Coronary artery (tissue), 2 donors: ENCODE data around the gene GMPS.

Source experiments
- DNase-seq: peaks from one replicate; pipeline ENCODE4 v3.0.0-alpha.2; 2017; ENCODE audit warnings: low spot score
- H3K27ac ChIP-seq, 2 donors: fragments of 200-600 bp; sonication (generic); one replicate each; pipeline ENCODE4 v1.5.1; 2016 to 2019
- H3K4me3 ChIP-seq: fragments of 200-600 bp; sonication (generic); 2 replicates; pipeline ENCODE4 v1.5.1; 2016; ENCODE audit warnings: mild to moderate bottlenecking, moderate library complexity
- TF ChIP-seq, protein P1 (sequence below): fragments of 200-600 bp; sonication (generic); IDR thresholded peaks from one replicate; pipeline ENCODE4 v1.5.1; 2019; ENCODE audit warnings: antibody characterized with exemption

The GMPS gene

DNA sequence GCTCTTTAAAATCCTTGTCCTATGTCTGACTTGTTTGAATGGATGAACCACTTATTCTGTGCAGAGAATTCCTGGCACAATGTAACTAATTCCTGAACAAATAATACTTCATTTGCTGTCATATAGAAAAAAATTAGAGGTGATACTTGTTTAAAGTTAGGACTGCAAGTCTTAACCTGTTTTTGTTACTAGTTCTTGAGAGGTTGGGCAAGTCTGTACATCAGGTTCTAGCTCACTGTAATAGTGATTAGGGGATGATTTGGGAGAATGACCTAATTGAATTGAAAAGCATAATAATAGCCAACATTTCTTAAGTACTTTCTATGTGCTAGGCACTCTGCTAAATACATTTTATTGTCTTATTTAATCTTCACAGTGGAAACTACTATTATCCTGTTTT, 49.3 kb downstream of the GMPS start:
- DNase-seq: no peak
- H3K27ac ChIP-seq: no peak overlapping the region
- no peak overlapping the region for H3K4me3 ChIP-seq
- TF ChIP-seq, protein P1, sequence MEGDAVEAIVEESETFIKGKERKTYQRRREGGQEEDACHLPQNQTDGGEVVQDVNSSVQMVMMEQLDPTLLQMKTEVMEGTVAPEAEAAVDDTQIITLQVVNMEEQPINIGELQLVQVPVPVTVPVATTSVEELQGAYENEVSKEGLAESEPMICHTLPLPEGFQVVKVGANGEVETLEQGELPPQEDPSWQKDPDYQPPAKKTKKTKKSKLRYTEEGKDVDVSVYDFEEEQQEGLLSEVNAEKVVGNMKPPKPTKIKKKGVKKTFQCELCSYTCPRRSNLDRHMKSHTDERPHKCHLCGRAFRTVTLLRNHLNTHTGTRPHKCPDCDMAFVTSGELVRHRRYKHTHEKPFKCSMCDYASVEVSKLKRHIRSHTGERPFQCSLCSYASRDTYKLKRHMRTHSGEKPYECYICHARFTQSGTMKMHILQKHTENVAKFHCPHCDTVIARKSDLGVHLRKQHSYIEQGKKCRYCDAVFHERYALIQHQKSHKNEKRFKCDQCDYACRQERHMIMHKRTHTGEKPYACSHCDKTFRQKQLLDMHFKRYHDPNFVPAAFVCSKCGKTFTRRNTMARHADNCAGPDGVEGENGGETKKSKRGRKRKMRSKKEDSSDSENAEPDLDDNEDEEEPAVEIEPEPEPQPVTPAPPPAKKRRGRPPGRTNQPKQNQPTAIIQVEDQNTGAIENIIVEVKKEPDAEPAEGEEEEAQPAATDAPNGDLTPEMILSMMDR: no peak

DNA sequence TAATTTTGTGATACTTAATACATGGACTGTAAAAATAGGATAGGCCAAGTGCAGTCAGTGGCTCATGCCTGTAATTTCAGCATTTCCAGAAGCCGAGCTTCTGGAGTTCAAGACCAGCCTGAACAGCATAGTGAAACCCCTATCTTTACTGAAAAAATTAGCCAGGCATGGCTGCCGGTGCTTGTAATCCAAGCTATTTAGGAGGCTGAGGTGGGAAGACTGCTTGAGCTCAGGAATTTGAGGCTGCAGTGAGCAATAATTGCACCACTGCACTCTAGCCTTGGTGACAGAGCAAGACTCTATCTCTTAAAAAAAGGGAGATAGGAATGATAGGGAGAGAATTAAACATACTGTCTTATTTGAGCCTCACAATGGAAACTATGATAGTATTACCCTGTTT, 51.0 kb downstream of the GMPS start:
- Histone ChIP-seq H3K4me3 (no peak overlapping the region), H3K27ac (no peak overlapping the region)
- DNase-seq: no peak
- TF ChIP-seq, protein P1: no peak

DNA sequence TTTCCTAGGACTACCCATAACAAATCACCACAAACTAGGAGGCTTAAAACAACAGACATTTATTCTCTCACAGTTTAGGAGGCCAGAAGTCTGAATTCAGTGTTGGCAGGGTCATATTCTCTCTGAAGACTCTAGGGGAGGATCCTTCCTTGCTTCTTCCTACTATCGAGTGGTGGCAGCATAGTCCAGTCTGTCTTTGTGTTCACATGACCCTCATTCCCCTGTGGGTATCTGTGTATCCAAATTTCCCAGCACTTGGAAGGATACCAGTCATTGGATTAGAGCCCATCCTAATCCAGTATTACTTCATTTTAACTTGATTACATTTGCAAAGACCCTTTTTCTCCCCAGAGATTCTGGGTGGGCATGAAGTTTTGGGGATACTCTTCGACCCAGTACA, 63.8 kb downstream of the GMPS start:
- DNase-seq: no peak
- H3K4me3 ChIP-seq: no peak overlapping the region
- H3K27ac ChIP-seq: peak overlapping the region in 1 of 2 donors; percentile 16
- TF ChIP-seq, protein P1: no peak

DNA sequence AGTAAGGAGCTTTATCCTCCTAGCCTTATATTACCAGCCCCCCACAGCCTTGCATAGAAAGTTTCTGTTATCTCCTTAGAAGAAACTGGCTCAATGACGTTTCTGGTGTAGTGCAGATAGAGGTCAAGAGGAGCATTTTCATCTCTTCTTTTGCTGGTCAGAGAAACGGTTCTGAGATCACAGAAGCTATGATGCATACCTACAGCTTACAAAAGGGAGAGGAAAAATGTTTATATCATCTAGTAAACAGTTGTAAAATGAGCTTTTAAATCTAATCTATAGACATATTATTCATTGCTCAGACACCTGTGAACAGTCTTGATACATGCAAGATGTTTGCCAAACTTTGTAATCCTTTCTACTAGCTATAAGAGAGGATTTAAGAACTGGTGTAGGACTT, 68.0 kb downstream of the GMPS start:
- no peak for DNase-seq
- TF ChIP-seq, protein P1: no peak
- no peak overlapping the region for H3K4me3 ChIP-seq
- H3K27ac ChIP-seq: no peak overlapping the region

DNA sequence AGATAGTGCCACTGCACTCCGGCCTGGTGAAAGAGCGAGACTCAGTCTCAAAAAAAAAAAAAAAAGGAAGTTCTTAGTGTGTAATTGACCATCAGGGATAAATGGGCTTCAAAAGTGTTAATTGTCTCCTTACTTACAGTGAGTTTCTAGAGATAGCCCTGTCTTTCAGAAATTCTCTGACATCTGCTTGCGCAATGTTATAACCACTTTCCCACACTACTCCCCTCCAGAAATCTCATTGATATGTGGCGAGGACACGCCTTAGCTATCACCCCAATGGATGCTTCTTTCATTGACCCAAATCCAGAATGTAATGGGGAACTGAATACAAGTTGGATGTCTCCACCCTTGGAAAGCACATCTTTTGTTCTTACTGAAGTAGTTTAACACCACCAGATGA, 70.9 kb downstream of the GMPS start:
- DNase-seq: no peak
- Histone ChIP-seq H3K4me3 (no peak overlapping the region), H3K27ac (no peak overlapping the region)
- TF ChIP-seq, protein P1: no peak

DNA sequence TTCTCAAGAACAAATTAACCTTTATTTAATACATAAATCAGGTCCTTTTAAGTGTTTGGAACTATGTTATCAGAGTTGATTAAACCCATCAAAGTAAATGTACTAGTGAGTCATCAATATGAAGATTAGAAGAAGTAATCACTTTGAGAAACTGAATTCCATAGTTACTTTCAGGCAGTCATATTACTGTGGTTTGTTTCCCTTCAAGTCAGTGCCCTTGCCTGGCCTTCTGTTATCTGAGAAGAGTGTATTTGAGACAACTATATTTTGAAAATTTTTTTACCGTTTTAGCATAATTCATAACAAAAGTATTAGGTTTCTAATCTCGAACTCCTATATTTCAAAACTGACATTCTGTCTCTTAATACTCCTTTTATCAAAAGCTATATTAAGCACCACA, 73.6 kb downstream of the GMPS start:
- Histone ChIP-seq H3K27ac (no peak overlapping the region), H3K4me3 (no peak overlapping the region)
- TF ChIP-seq, protein P1: no peak
- DNase-seq: no peak

DNA sequence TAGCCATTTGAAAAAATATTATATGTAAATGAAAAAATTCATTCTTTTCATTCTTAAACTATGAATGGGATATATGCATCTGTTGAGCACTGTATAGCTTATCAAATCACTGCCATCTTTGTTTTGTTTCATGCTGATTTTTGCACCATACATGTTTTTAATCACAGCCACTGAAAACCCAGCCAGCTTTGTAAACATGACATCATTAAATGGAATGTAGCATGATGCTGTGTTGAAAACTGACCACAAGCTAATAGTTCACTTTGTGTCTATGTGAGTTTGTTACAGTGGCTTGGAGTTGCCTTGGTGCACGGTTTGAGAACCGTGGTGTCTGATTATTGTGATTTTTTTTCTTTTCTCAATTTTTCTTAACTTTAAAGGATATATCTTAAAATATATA, 75.7 kb downstream of the GMPS start:
- TF ChIP-seq, protein P1: no peak
- Histone ChIP-seq H3K4me3 (no peak overlapping the region), H3K27ac (peak overlapping the region in 1 of 2 donors; percentile 28)
- DNase-seq: no peak
